Effector memory CD4-positive, alpha-beta T cell (primary cell): ENCODE data around the gene WFDC9.
"Not testable (repeated sequence)": the region's sequence is repeated elsewhere in the genome, so short reads cannot be mapped to it uniquely, and the experiment has no call there.

Experiments used
- DNase-seq, 3 donors: peaks; one replicate each; pipeline ENCODE4 v3.0.0-alpha.2; 2020
- H3K27ac ChIP-seq: 2 replicates; pipeline ENCODE4 v1.7.0; 2013; ENCODE audit warnings: mild to moderate bottlenecking, low read length, moderate library complexity; ENCODE audit not compliant: insufficient read depth, poor library complexity, severe bottlenecking
- H3K27me3 ChIP-seq: replicated peaks from 2 replicates; pipeline ENCODE4 v1.7.0; 2013; ENCODE audit warnings: mild to moderate bottlenecking, low read length; ENCODE audit not compliant: insufficient read depth, control insufficient read depth, poor library complexity, severe bottlenecking
- H3K36me3 ChIP-seq: 2 replicates; pipeline ENCODE4 v1.7.0; 2013; ENCODE audit warnings: mild to moderate bottlenecking, low read length, moderate library complexity; ENCODE audit not compliant: control insufficient read depth, insufficient read depth
- H3K4me1 ChIP-seq: 2 replicates; pipeline ENCODE4 v1.7.0; 2013; ENCODE audit warnings: low read length, mild to moderate bottlenecking; ENCODE audit not compliant: control insufficient read depth, insufficient read depth, poor library complexity, severe bottlenecking
- H3K4me3 ChIP-seq: 2 replicates; pipeline ENCODE4 v1.7.0; 2013; ENCODE audit warnings: low read length, low read depth, mild to moderate bottlenecking; ENCODE audit not compliant: insufficient read depth, poor library complexity, severe bottlenecking
- H3K9me3 ChIP-seq: 2 replicates; pipeline ENCODE4 v1.7.0; 2013; ENCODE audit warnings: mild to moderate bottlenecking, low read length, moderate library complexity; ENCODE audit not compliant: control insufficient read depth

The WFDC9 gene

DNA sequence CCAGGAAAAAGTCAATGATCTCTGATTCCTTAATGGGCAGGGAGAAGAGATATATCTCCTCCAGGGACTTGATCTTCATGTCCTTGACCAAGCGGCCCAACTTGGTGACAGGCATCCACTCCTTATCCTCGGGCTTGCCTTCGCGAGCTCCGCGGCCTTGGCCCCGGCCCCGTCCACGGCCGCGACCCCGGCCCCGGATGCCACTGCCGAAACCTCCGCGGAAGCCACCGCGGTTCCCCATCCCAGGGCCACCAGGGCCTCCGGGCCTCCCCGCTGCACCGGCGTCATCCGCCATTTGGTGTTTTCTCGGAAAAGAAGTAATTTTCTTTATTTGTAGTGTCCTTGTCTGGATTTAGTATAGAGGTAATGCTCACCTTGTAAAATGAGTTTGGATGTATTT is 10.0 kb upstream of the WFDC9 start:
- H3K4me3 ChIP-seq, H3K36me3 ChIP-seq, H3K4me1 ChIP-seq, H3K9me3 ChIP-seq, H3K27ac ChIP-seq, H3K27me3 ChIP-seq, DNase-seq: not testable (repeated sequence)

DNA sequence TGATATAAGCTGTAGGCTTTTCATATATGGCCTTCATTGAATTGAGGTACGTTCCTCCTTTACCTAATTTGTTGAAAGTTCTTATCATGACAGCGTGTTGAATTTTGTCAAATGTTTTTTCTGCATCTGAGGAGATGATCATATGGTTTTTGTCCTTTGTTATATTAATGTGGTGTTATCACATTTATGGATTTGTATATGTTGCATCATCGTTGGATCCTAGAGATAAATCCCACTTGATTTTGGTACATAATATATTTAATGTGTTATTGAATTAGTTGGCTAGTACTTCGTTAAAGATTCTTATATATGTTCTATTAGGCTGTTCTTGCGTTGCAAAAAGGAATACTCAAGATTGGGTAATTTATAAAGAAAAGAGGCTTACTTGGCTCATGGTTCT is 8.6 kb upstream of the WFDC9 start:
- H3K36me3 ChIP-seq: no peaks in the 10 kb centered on the region
- no peak overlapping the region for H3K4me3 ChIP-seq

DNA sequence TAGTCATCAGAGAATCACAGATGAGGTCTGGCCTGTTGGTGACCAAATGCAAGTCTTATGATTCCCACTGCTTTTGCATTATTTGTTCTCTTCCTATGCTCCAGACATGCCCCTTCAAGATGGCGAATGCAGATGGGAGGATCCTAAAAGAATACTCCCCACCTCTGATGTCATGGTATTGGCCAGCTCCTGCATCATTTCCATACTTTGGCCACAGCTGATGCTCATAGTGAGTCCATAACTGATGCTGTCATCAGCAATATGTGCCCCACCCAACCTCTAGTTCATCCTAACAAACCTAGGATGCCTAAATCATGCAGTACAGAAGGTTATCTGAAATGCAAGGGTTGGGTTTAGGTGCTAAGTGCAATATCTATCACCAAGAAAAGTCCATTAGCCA is 5.4 kb upstream of the WFDC9 start:
- no peaks in the 10 kb centered on the region for H3K4me1 ChIP-seq
- H3K27me3 ChIP-seq: no peaks in the 10 kb centered on the region
- H3K4me3 ChIP-seq: no peak overlapping the region
- DNase-seq: no peak
- no peaks in the 10 kb centered on the region for H3K36me3 ChIP-seq
- H3K27ac ChIP-seq: no peak overlapping the region
- no peaks in the 10 kb centered on the region for H3K9me3 ChIP-seq

More for the DNA sequence above, 8.6 kb upstream of the WFDC9 start:
- H3K9me3 ChIP-seq: no peaks in the 10 kb centered on the region
- no peak for DNase-seq
- H3K27ac ChIP-seq: no peak overlapping the region
- H3K4me1 ChIP-seq: no peaks in the 10 kb centered on the region
- H3K27me3 ChIP-seq: no peaks in the 10 kb centered on the region

DNA sequence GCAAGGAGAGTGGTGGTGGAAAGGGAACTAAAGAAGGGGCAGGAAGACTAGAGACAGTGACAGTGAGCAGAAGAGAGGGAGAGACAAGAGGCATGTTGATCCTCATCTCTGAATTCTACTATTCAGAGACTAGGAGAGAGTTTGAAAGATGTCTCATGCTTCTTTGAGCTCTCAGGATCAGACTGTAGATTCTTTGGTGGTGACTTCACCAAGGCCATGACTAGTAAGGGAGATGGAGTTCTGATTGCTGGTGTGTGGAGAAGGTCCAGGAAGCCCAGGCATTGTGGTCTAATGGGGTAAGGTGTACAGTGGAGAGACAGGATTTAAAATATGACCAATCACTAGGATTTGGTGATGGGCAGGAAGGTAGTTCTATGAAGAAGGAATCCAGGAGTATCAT is 713 bp downstream of the WFDC9 start:
- Histone ChIP-seq H3K36me3 (no peaks in the 10 kb centered on the region), H3K27me3 (no peaks in the 10 kb centered on the region), H3K9me3 (no peaks in the 10 kb centered on the region), H3K4me3 (no peak overlapping the region), H3K4me1 (no peaks in the 10 kb centered on the region), H3K27ac (no peak overlapping the region)
- DNase-seq: no peak

DNA sequence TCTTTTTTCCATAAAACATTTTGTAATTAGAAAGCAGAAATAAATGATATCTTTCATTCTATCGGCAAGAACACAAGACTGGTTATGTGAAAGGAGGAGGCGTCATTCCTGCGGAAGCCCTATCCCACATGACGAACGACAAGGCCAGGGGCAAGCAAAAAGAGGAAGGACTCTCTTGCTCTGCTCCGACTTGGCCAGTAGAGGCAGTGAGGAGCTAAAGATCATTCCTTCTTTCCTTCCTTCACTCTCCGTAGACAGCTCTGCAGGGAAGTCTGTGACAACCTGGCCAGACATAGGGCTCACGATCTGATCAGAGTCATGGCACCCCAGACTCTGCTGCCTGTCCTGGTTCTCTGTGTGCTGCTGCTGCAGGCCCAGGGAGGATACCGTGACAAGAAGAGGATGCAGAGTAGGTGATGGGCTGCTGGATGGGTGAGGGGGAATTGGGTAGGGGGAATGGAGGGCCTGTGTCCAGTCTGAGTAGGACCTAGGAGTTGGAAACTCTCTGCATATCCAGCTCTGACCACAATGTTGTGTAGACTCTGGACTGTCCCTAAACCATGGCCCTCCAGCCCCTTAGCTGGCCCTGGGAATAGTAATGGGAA is 1.5 kb downstream of the WFDC9 start, which contains the start of gene WFDC10A:
Gene WFDC10A, plus strand, starts transcription at position 244 of the 605 bp plus-strand sequence. Its CDS starts 75 bp downstream, at position 319.
- no peaks in the 10 kb centered on the region for H3K4me1 ChIP-seq
- no peaks in the 10 kb centered on the region for H3K9me3 ChIP-seq
- no peaks in the 10 kb centered on the region for H3K27me3 ChIP-seq
- H3K36me3 ChIP-seq: no peaks in the 10 kb centered on the region
- no peak within 1 kb of the TSS for H3K4me3 ChIP-seq
- no peak within 1 kb of the TSS for H3K27ac ChIP-seq
- no peak for DNase-seq

DNA sequence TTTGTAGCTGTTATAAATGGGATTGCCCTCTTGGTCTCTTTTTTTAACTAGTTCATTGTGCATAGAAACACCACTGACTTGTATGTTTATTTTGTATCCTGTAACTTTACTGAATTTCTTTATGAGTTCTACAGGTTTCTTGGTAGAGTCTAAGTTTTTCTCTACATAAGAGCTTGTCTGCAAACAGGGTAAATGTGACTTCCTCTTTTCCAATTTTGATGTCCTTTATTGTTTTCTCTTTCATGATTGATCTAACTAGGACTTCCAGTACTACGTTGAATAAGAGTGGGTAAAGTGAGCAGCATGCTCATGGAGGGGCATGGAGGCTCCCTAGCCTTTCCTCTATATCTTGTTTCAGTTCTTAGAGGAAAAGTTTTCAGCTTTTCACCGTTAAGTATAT is 4.5 kb downstream of the WFDC9 start:
- no peaks in the 10 kb centered on the region for H3K36me3 ChIP-seq
- no peak overlapping the region for H3K27ac ChIP-seq
- DNase-seq: no peak
- no peaks in the 10 kb centered on the region for H3K4me1 ChIP-seq
- no peak overlapping the region for H3K4me3 ChIP-seq
- H3K27me3 ChIP-seq: no peaks in the 10 kb centered on the region
- H3K9me3 ChIP-seq: no peaks in the 10 kb centered on the region

DNA sequence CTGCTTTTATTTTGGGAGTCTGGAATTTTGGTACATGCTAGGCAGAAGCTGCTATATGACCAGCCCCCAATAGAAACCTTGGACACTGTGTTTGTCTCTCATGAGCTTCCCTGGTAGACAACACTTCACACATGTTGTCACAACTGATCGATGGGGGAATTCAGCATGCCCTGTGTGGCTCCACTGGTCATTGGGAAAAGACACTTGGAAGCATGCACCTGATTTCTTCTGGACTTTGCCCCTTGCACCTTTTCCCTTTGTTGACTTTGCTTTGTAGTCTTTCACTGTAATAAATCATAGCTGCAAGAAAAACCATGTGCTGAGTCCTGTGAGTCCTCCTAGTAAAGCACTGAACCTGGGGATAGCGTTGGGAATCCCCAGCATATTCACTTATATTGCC is 9.5 kb downstream of the WFDC9 start:
- Histone ChIP-seq H3K9me3 (no peaks in the 10 kb centered on the region), H3K36me3 (no peaks in the 10 kb centered on the region), H3K4me1 (no peaks in the 10 kb centered on the region), H3K27ac (no peak overlapping the region), H3K4me3 (no peak overlapping the region), H3K27me3 (no peaks in the 10 kb centered on the region)
- DNase-seq: no peak

DNA sequence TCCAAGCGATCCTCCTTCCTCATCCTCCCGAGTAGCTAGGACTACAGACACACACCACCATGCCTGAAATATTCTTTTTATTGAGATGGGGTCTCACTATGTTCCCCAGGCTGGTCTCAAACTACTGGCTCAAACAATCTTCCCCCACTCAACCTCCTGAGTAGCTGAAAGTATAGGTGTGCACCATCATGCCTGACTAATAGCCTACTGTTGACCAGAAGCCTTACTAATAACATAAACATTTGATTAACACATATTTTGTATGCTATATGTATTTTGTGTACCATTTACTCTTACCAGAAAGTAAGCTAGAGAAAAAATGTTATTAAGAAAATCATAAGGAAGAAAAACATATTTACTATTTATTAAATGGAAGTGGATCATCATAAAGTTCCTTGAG is 13.5 kb downstream of the WFDC9 start:
- Histone ChIP-seq H3K27ac (no peak overlapping the region), H3K36me3 (no peaks in the 10 kb centered on the region), H3K4me1 (no peaks in the 10 kb centered on the region), H3K27me3 (no peaks in the 10 kb centered on the region), H3K4me3 (no peak overlapping the region), H3K9me3 (no peaks in the 10 kb centered on the region)
- no peak for DNase-seq

DNA sequence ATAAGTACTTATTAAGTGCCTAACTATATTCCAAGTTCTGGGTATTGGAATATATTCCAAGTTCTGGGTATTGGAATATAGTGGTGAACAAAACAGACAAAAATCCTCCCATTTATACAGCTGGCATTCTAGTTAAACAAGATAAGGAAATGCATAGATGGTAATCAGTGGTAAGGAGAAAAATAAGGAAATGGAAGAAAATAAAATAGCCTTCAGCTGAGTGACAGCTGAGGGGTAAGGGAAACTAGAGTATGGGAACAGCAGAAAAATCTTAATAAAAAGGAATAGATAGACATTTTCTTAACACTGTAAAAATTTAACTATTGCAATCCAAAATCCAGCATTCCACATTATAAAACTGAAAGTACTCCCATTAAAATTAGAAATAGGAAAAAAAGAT is 18.8 kb downstream of the WFDC9 start:
- no peak overlapping the region for H3K4me3 ChIP-seq
- no peak overlapping the region for H3K27ac ChIP-seq
- H3K4me1 ChIP-seq: no peaks in the 10 kb centered on the region
- no peak for DNase-seq
- H3K36me3 ChIP-seq: no peaks in the 10 kb centered on the region
- H3K9me3 ChIP-seq: no peaks in the 10 kb centered on the region
- no peaks in the 10 kb centered on the region for H3K27me3 ChIP-seq

DNA sequence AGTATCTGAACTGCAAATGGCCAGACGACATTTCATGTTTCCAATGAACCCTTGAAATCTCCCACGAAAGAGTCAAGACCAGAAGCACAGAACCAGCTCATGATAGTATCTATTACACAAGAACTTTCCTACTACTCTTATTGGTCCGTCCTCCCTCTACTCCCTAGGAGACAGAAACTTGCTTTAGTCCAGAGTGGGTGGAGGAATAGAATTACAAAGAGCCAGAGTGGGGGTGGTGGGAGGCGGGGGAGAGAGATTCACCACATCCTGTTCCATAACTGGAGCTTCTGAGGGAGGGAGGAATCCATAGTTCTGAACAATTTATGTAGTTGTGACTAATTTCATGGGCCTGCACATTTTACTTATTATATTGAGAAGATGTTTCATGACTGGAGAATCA is 20.0 kb downstream of the WFDC9 start:
- DNase-seq: no peak
- no peak overlapping the region for H3K27ac ChIP-seq
- no peaks in the 10 kb centered on the region for H3K36me3 ChIP-seq
- H3K4me3 ChIP-seq: no peak overlapping the region
- no peaks in the 10 kb centered on the region for H3K4me1 ChIP-seq
- no peaks in the 10 kb centered on the region for H3K27me3 ChIP-seq
- peaks cover 3% of the 10 kb centered on the region for H3K9me3 ChIP-seq
